Fibroblast of lung (primary cell): ENCODE data around the gene IRAK3. TPM values are rescaled to one million over a fixed set of nuclear protein-coding genes. Genes with fewer than 3 reads are reported as not detected.

ENCODE experiments used
- DNase-seq, 2 donors: peaks; one replicate each; pipeline versions ENCODE4 v3.0.0 to v3.0.0-alpha.2; 2010; ENCODE audit warnings: low read depth in 2 of 2
- H2AFZ ChIP-seq: 2 replicates; pipeline ENCODE4 v1.5.1; 2012; ENCODE audit warnings: low read length, control low read depth, inconsistent platforms
- H3K27ac ChIP-seq: 2 replicates; pipeline ENCODE4 v1.5.1; 2011; ENCODE audit warnings: low read length, control low read depth; ENCODE audit not compliant: insufficient read depth
- H3K27me3 ChIP-seq: 2 replicates; pipeline ENCODE4 v1.5.1; 2011; ENCODE audit warnings: mild to moderate bottlenecking, low read length; ENCODE audit not compliant: control insufficient read depth, insufficient read depth
- H3K36me3 ChIP-seq: 2 replicates; pipeline ENCODE4 v1.5.1; 2011; ENCODE audit warnings: low read length; ENCODE audit not compliant: control insufficient read depth, insufficient read depth
- H3K4me1 ChIP-seq: 2 replicates; pipeline ENCODE4 v1.5.1; 2011; ENCODE audit warnings: low read length; ENCODE audit not compliant: control insufficient read depth, insufficient read depth; ENCODE audit errors: extremely low read depth
- H3K4me2 ChIP-seq: 2 replicates; pipeline ENCODE4 v1.5.1; 2011; ENCODE audit warnings: low read length, control low read depth; ENCODE audit not compliant: insufficient read depth; ENCODE audit errors: extremely low read depth
- H3K4me3 ChIP-seq, 4 experiments: fragments of 200-600 bp in 1 of 4; sonication (generic) in 1 of 4; replicated peaks in 1 of 4; 2 replicates each; pipeline ENCODE4 v1.5.1; 2011 to 2016; ENCODE audit warnings: low read length in 4 of 4, low read depth in 3 of 4, mild to moderate bottlenecking in 3 of 4, control low read depth in 2 of 4, inconsistent platforms in 1 of 4, mixed read lengths in 1 of 4; ENCODE audit not compliant: insufficient read depth in 1 of 4; ENCODE audit errors: control extremely low read depth in 1 of 4
- H3K79me2 ChIP-seq: 2 replicates; pipeline ENCODE4 v1.5.1; 2012; ENCODE audit warnings: mild to moderate bottlenecking, low read length, inconsistent platforms; ENCODE audit not compliant: control insufficient read depth, insufficient read depth
- H3K9ac ChIP-seq: 2 replicates; pipeline ENCODE4 v1.5.1; 2011; ENCODE audit warnings: mild to moderate bottlenecking, low read length, control low read depth; ENCODE audit not compliant: insufficient read depth
- H3K9me3 ChIP-seq: 2 replicates; pipeline ENCODE4 v1.5.1; 2012; ENCODE audit warnings: low read depth, low read length; ENCODE audit not compliant: control insufficient read depth, insufficient read depth
- H4K20me1 ChIP-seq: 2 replicates; pipeline ENCODE4 v1.5.1; 2011; ENCODE audit warnings: low read length; ENCODE audit not compliant: control insufficient read depth, insufficient read depth; ENCODE audit errors: extremely low read depth
- EZH2 ChIP-seq: IDR thresholded peaks from 2 replicates; pipeline ENCODE4 v1.5.1; 2012; ENCODE audit warnings: low read length, control low read depth, mild to moderate bottlenecking; ENCODE audit errors: missing control alignments
- polyA plus RNA-seq, 2 donors: library from polyadenylated mRNA; depleted of rRNA in 1 of 2; stranded (reverse) in 1 of 2; unstranded in 1 of 2; fragments of >200 nt; gene quantifications; 2 replicates each; pipeline ENCODE4 v1.2.1, GENCODE V29; 2011 to 2012; ENCODE audit warnings: missing spikeins in 1 of 2
- total RNA-seq: library from RNA; depleted of rRNA; stranded (reverse); fragments of >200 nt; gene quantifications from 2 replicates; pipeline ENCODE4 v1.2.1, GENCODE V29; 2014
- TF ChIP-seq, protein P1 (sequence below), 2 donors: IDR thresholded peaks in 1 of 2; conservative IDR thresholded peaks in 1 of 2; 1 replicate in 1 of 2; 2 replicates in 1 of 2; pipeline ENCODE4 v1.5.1; 2011 to 2012; ENCODE audit warnings: low read length in 2 of 2, control low read depth in 1 of 2, inconsistent platforms in 1 of 2, low read depth in 1 of 2, mild to moderate bottlenecking in 1 of 2

The IRAK3 gene
- total and polyA plus RNA-seq, 2 donors (not counting 1 experiment from before 2014, with no cell fraction given) = 3.2 to 11.1 TPM

DNA sequence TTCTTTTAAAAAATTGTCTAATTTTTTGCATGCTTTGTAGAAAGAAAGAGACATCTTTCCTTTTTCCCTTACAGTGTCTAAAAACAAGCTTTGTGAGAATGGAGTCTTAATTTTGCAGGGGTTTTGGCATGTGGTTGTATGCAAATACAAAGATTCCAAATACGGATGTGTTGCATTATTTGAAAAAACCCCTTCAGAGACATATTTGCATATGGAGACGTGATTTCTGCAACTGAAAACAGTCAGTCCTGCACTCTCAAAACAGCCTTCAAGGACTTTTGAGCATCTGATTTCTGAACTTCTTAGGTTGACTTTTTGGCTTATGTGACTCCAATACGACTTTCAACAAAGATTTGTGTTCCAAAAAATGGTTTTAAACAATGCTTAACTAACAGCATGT is 7.8 kb downstream of the IRAK3 start:
- H3K36me3 ChIP-seq = no peaks in the 10 kb centered on the region
- H3K4me1 ChIP-seq = peaks cover 5% of the 10 kb centered on the region
- peak overlapping the region; percentile 18 for H3K4me2 ChIP-seq
- H3K79me2 ChIP-seq = no peaks in the 10 kb centered on the region
- no peaks in the 10 kb centered on the region for H4K20me1 ChIP-seq
- H3K27me3 ChIP-seq = no peaks in the 10 kb centered on the region
- H3K9ac ChIP-seq = no peak overlapping the region
- H3K9me3 ChIP-seq = no peaks in the 10 kb centered on the region
- H3K4me3 ChIP-seq = no peak overlapping the region
- no peak for DNase-seq
- no peak overlapping the region for H3K27ac ChIP-seq
- no peak overlapping the region for H2AFZ ChIP-seq
- no peak for TF ChIP-seq EZH2
- TF ChIP-seq, protein P1, sequence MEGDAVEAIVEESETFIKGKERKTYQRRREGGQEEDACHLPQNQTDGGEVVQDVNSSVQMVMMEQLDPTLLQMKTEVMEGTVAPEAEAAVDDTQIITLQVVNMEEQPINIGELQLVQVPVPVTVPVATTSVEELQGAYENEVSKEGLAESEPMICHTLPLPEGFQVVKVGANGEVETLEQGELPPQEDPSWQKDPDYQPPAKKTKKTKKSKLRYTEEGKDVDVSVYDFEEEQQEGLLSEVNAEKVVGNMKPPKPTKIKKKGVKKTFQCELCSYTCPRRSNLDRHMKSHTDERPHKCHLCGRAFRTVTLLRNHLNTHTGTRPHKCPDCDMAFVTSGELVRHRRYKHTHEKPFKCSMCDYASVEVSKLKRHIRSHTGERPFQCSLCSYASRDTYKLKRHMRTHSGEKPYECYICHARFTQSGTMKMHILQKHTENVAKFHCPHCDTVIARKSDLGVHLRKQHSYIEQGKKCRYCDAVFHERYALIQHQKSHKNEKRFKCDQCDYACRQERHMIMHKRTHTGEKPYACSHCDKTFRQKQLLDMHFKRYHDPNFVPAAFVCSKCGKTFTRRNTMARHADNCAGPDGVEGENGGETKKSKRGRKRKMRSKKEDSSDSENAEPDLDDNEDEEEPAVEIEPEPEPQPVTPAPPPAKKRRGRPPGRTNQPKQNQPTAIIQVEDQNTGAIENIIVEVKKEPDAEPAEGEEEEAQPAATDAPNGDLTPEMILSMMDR (conservative IDR thresholded peaks at IDR 0.05 in 1 of 2, IDR thresholded peaks at IDR 0.05 in 1 of 2; ENCODE audit: low read depth in 1 of 2, low read length in 2 of 2) = no peak

GRCh38 chr12:66197495-66197921 is 8.5 kb downstream of the IRAK3 start:
- Histone ChIP-seq H3K9ac (no peak overlapping the region), H3K79me2 (no peaks in the 10 kb centered on the region), H3K4me2 (peak overlapping the region; percentile 40), H3K4me3 (no peak overlapping the region), H3K9me3 (no peaks in the 10 kb centered on the region), H3K27ac (no peak overlapping the region), H3K4me1 (peaks cover 5% of the 10 kb centered on the region), H3K36me3 (no peaks in the 10 kb centered on the region), H4K20me1 (no peaks in the 10 kb centered on the region), H3K27me3 (no peaks in the 10 kb centered on the region), H2AFZ (no peak overlapping the region)
- DNase-seq = peak in 1 of 2 donors; percentile 19
- no peak for TF ChIP-seq EZH2
- TF ChIP-seq, protein P1 (conservative IDR thresholded peaks at IDR 0.05 in 1 of 2, IDR thresholded peaks at IDR 0.05 in 1 of 2; ENCODE audit: low read depth in 1 of 2, low read length in 2 of 2) = no peak

DNA sequence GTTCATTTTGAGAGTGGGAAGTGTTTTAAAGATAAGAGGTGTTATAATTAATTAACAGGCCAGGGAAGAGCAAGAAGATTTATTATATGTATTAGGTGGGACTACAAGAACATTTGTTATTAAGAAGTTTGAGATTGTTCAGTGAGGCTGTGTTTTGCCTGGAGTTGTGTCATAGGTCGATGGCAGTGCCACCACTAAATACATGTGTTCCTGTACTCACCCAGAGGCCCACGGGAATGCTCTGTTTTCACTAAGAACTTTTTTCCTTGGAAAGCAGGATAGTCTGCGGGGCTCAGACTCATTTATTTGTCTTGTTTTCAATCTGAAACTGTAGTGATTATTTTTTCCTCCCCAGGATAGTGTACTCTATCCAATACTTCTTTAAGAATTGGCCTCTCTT is 10.1 kb downstream of the IRAK3 start:
- Histone ChIP-seq H3K27me3 (no peaks in the 10 kb centered on the region), H3K4me2 (no peak overlapping the region), H4K20me1 (no peaks in the 10 kb centered on the region), H3K4me3 (no peak overlapping the region), H3K9me3 (no peaks in the 10 kb centered on the region), H3K9ac (no peak overlapping the region), H2AFZ (no peak overlapping the region), H3K36me3 (no peaks in the 10 kb centered on the region), H3K4me1 (peaks cover 5% of the 10 kb centered on the region), H3K79me2 (no peaks in the 10 kb centered on the region), H3K27ac (no peak overlapping the region)
- DNase-seq = no peak
- TF ChIP-seq EZH2 = no peak
- TF ChIP-seq, protein P1 (conservative IDR thresholded peaks at IDR 0.05 in 1 of 2, IDR thresholded peaks at IDR 0.05 in 1 of 2; ENCODE audit: low read depth in 1 of 2, low read length in 2 of 2) = no peak
